Coronary artery (tissue), 2 donors: ENCODE results near the gene LGALS1.
A peak's percentile ranks its signal among the peaks of the same experiment; 100 is the strongest.
"Not testable (repeated sequence)": the region's sequence is repeated elsewhere in the genome, so short reads cannot be mapped to it uniquely, and the experiment has no call there.

Experiments
- DNase-seq: peaks from one replicate; pipeline ENCODE4 v3.0.0-alpha.2; 2017; ENCODE audit warnings: low spot score
- H3K27ac ChIP-seq, 2 donors: fragments of 200-600 bp; sonication (generic); one replicate each; pipeline ENCODE4 v1.5.1; 2016 to 2019
- H3K4me3 ChIP-seq: fragments of 200-600 bp; sonication (generic); 2 replicates; pipeline ENCODE4 v1.5.1; 2016; ENCODE audit warnings: mild to moderate bottlenecking, moderate library complexity
- TF ChIP-seq, protein P1 (sequence below): fragments of 200-600 bp; sonication (generic); IDR thresholded peaks from one replicate; pipeline ENCODE4 v1.5.1; 2019; ENCODE audit warnings: antibody characterized with exemption

Gene LGALS1

GRCh38 chr22:37647317-37647716 lies 28.1 kb upstream of the LGALS1 start:
- DNase-seq, result no peak
- TF ChIP-seq, protein P1, sequence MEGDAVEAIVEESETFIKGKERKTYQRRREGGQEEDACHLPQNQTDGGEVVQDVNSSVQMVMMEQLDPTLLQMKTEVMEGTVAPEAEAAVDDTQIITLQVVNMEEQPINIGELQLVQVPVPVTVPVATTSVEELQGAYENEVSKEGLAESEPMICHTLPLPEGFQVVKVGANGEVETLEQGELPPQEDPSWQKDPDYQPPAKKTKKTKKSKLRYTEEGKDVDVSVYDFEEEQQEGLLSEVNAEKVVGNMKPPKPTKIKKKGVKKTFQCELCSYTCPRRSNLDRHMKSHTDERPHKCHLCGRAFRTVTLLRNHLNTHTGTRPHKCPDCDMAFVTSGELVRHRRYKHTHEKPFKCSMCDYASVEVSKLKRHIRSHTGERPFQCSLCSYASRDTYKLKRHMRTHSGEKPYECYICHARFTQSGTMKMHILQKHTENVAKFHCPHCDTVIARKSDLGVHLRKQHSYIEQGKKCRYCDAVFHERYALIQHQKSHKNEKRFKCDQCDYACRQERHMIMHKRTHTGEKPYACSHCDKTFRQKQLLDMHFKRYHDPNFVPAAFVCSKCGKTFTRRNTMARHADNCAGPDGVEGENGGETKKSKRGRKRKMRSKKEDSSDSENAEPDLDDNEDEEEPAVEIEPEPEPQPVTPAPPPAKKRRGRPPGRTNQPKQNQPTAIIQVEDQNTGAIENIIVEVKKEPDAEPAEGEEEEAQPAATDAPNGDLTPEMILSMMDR, result no peak

DNA sequence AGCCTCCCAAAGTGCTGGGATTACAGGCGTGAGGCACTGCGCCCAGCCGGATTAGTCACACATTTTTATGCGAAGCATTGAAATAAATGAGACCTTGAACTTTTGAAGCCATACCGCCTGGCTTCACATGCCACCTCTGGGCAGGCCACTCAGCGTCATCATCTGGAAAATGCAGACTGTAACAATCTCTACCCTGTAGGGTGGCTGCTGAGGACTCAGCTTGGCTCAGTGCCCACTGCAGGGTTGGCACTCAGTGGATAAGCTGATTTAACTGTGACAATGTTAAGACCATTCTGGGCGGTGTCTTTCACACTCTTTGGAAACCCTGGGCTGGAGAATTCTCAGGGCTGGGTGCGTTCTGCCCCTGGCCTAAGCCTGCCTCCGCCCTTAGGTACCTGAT lies 27.5 kb upstream of the LGALS1 start:
- TF ChIP-seq, protein P1, result no peak
- H3K4me3 ChIP-seq, result no peak overlapping the region
- no peak for DNase-seq
- no peak overlapping the region for H3K27ac ChIP-seq

More at GRCh38 chr22:37647317-37647716, 28.1 kb upstream of the LGALS1 start:
- Histone ChIP-seq H3K4me3 (no peak overlapping the region), H3K27ac (no peak overlapping the region)

DNA sequence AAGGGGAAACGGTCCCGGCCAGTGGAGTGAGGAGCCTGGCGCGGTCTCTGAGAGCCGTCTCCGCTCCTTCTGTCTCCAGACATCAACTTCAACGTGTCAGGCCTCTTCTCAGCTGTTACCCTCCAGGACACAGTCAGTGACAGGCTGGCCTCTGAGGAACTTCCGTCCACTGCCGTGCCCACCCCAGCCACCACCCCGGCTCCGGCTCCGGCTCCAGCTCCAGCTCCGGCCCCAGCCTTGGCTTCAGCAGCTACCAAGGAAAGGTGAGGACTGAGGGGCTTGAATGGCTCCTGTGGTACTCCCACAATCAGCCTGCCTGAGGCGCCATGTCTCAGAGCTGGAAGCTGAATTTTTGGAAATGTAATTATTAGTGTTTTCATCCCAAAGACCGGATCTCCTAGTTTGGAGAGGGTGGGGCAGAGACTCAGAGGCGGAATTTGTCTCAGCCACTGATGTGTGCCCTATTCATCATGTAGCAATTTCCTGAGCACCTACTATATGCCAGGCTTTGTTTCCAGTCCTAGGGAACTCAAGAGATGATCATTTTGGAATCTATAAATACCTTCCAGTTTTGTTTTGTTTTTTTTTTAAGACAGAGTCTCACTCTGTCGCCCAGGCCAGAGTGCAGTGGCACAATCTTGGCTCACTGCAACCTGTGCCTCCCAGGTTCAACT lies 24.8 kb upstream of the LGALS1 start:
- no peak for DNase-seq
- TF ChIP-seq, protein P1, result no peak
- H3K4me3 ChIP-seq, result no peak overlapping the region
- H3K27ac ChIP-seq, result no peak overlapping the region

- TF ChIP-seq, protein P1, result no peak
- Histone ChIP-seq H3K4me3 (no peak overlapping the region), H3K27ac (no peak overlapping the region)
- no peak for DNase-seq
Observed at GRCh38 chr22:37654563-37655251, 20.7 kb upstream of the LGALS1 start.

- DNase-seq, result no peak
- Histone ChIP-seq H3K4me3 (no peak overlapping the region), H3K27ac (no peak overlapping the region)
- TF ChIP-seq, protein P1, result no peak
Observed at GRCh38 chr22:37655252-37655563, 20.2 kb upstream of the LGALS1 start.

DNA sequence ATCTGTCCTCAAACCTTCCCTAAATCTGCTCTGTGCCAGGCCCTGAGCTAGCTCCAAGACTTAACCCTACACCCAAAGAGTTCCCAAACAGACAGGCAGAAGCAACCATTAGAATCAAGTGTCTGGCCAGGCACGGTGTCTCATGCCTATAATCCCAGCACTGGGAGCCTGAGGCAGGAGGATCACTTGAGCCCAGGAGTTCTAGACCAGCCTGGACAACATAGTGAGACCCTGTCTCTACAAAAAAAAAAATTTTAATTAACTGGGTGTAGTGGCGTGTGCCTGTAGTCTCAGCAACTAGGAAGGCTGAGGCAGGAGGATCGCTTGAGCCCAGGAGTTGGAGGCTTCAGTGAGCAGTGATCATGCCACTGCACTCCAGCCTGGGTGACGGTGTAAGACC lies 18.9 kb upstream of the LGALS1 start:
- not testable (repeated sequence) for H3K27ac ChIP-seq, DNase-seq, H3K4me3 ChIP-seq

DNA sequence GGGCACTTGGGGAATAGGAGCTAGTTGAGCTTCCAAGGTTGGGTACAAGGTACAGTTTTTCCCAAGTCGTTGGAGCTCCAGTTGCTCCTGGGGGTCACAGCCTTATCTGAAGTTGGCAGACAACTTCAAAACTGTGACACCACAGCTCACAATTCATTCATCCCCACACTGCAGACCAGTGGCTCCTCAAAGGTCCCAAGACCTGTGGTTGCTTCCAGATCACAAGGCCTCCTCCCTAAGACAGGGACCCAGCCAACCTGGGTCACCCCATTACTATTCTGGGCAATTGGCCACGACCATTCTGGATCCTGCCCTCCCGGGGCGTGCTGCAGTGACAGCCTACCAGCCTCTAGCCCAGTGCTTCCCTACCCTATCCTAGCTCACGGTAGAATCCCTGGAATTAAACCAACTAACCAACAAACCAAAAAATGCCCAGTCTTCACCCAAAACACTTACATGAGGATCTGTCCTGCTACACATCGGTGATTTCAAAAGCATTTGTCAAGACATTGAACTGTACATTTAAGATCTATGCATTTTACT lies 17.8 kb upstream of the LGALS1 start:
- Histone ChIP-seq H3K4me3 (peak overlapping the region; percentile 65), H3K27ac (peak overlapping the region; percentile 55 to 89)
- TF ChIP-seq, protein P1, result no peak
- no peak for DNase-seq
